ENCODE results near the gene STK39. TPM values are rescaled to one million over a fixed set of nuclear protein-coding genes. Genes with fewer than 3 reads are reported as not detected.

The STK39 gene
- total RNA-seq, 1 experiment from 2014 or later: 15.9 TPM

- H3K9me3 ChIP-seq (ENCODE audit: low read depth, low read length, poor library complexity, severe bottlenecking): no peaks in the 10 kb centered on the region
- no peaks in the 10 kb centered on the region for H3K4me1 ChIP-seq (ENCODE audit: insufficient read depth, low read length, poor library complexity, severe bottlenecking)
- TF ChIP-seq, protein P1, sequence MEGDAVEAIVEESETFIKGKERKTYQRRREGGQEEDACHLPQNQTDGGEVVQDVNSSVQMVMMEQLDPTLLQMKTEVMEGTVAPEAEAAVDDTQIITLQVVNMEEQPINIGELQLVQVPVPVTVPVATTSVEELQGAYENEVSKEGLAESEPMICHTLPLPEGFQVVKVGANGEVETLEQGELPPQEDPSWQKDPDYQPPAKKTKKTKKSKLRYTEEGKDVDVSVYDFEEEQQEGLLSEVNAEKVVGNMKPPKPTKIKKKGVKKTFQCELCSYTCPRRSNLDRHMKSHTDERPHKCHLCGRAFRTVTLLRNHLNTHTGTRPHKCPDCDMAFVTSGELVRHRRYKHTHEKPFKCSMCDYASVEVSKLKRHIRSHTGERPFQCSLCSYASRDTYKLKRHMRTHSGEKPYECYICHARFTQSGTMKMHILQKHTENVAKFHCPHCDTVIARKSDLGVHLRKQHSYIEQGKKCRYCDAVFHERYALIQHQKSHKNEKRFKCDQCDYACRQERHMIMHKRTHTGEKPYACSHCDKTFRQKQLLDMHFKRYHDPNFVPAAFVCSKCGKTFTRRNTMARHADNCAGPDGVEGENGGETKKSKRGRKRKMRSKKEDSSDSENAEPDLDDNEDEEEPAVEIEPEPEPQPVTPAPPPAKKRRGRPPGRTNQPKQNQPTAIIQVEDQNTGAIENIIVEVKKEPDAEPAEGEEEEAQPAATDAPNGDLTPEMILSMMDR (conservative IDR thresholded peaks at IDR 0.05; ENCODE audit: low read depth, low read length): no peak
- TF ChIP-seq EZH2 (IDR thresholded peaks at IDR 0.05; ENCODE audit: borderline replicate concordance, low read depth, low read length, poor library complexity, severe bottlenecking): no peak
- H3K36me3 ChIP-seq (ENCODE audit: insufficient read depth, low read length, poor library complexity, severe bottlenecking): no peaks in the 10 kb centered on the region
- no TSS peak for BruUV-seq (replicated peaks)
- ChIA-PET CTCF (no interaction called here), POLR2A (ENCODE audit: low non-redundant PET) (no interaction called here)
- intact Hi-C loops (cut with micrococcal nuclease; ENCODE audit: unreplicated experiment): no loop called here
- no peaks in the 10 kb centered on the region for H3K27me3 ChIP-seq (replicated peaks; ENCODE audit: insufficient read depth, low read depth, low read length, poor library complexity)
- no peak overlapping the region for H3K27ac ChIP-seq (ENCODE audit: low read depth, low read length, poor library complexity, severe bottlenecking)
- DNase-seq (ENCODE audit: low spot score): no peak
- H3K4me3 ChIP-seq (ENCODE audit: low read depth, low read length, poor library complexity, severe bottlenecking): no peak overlapping the region
Measured at GRCh38 chr2:168009900-168010299, 237.5 kb downstream of the STK39 start.

DNA sequence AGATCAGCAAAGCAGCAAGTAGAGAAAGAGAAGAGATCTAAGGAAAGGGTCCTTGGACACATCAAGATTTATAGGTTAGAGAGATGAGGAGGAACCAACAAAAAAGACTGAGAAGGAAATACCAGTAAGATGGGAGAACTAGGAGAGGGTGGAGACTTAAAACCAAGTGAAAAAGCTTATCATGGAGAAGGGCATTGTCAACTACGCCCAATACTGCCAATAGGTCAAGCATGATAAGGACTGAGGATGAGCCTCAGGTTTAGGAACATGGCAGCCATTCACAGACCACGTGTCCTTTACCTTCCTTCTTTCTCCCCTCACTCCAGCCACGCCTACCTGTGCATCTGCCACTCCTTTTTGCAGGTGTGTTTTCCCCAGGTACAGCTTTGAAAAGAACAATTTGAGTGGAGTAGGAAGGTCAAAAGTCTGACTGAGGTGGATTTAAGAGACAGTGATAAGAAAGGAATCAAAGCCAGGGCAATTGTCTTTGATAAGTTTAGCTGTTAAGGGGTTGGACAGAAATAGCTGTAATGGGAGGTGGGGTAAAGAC lies 238.7 kb downstream of the STK39 start:
- H3K27ac ChIP-seq (ENCODE audit: low read depth, low read length, poor library complexity, severe bottlenecking): no peak overlapping the region
- no peaks in the 10 kb centered on the region for H3K36me3 ChIP-seq (ENCODE audit: insufficient read depth, low read length, poor library complexity, severe bottlenecking)
- H3K27me3 ChIP-seq (replicated peaks; ENCODE audit: insufficient read depth, low read depth, low read length, poor library complexity): no peaks in the 10 kb centered on the region
- CTCF ChIA-PET: no interaction called here
- POLR2A ChIA-PET (ENCODE audit: low non-redundant PET): no interaction called here
- intact Hi-C loops (cut with micrococcal nuclease; ENCODE audit: unreplicated experiment): no loop called here
- no peak overlapping the region for H3K4me3 ChIP-seq (ENCODE audit: low read depth, low read length, poor library complexity, severe bottlenecking)
- no peak for TF ChIP-seq EZH2 (IDR thresholded peaks at IDR 0.05; ENCODE audit: borderline replicate concordance, low read depth, low read length, poor library complexity, severe bottlenecking)
- TF ChIP-seq, protein P1 (conservative IDR thresholded peaks at IDR 0.05; ENCODE audit: low read depth, low read length): no peak
- no peaks in the 10 kb centered on the region for H3K4me1 ChIP-seq (ENCODE audit: insufficient read depth, low read length, poor library complexity, severe bottlenecking)
- BruUV-seq (replicated peaks): no TSS peak
- no peaks in the 10 kb centered on the region for H3K9me3 ChIP-seq (ENCODE audit: low read depth, low read length, poor library complexity, severe bottlenecking)
- no peak for DNase-seq (ENCODE audit: low spot score)

DNA sequence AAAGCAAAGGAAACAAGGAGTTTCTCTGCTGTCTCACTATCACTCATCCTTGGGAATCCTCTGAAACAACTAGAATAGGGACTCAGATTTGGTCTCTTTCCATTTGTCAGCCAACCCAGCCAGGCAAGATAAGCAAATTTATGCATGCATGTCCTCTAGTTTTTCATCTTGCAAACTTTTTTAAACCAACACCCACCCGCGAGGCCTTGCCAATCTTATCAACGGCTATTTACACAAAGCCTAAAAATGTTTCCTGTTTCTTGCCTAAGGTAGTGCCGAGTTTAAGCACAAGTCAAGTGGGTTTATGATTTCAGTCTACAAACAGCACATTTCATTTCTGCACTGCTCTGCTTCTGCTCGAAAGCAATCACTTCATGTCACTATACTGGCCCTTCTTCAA lies 240.9 kb downstream of the STK39 start:
- no peak for DNase-seq (ENCODE audit: low spot score)
- Histone ChIP-seq H3K36me3 (ENCODE audit: insufficient read depth, low read length, poor library complexity, severe bottlenecking) (no peaks in the 10 kb centered on the region), H3K9me3 (ENCODE audit: low read depth, low read length, poor library complexity, severe bottlenecking) (no peaks in the 10 kb centered on the region), H3K4me3 (ENCODE audit: low read depth, low read length, poor library complexity, severe bottlenecking) (no peak overlapping the region), H3K27me3 (replicated peaks; ENCODE audit: insufficient read depth, low read depth, low read length, poor library complexity) (no peaks in the 10 kb centered on the region), H3K4me1 (ENCODE audit: insufficient read depth, low read length, poor library complexity, severe bottlenecking) (peaks cover 10% of the 10 kb centered on the region), H3K27ac (ENCODE audit: low read depth, low read length, poor library complexity, severe bottlenecking) (no peak overlapping the region)
- CTCF ChIA-PET: no interaction called here
- no TSS peak for BruUV-seq (replicated peaks)
- no peak for TF ChIP-seq EZH2 (IDR thresholded peaks at IDR 0.05; ENCODE audit: borderline replicate concordance, low read depth, low read length, poor library complexity, severe bottlenecking)
- TF ChIP-seq, protein P1 (conservative IDR thresholded peaks at IDR 0.05; ENCODE audit: low read depth, low read length): no peak
- intact Hi-C loops (cut with micrococcal nuclease; ENCODE audit: unreplicated experiment): no loop called here
- POLR2A ChIA-PET (ENCODE audit: low non-redundant PET): no interaction called here

Data from A673 (cell line).